ENCODE data around the gene ASF1A.

ASF1A gene

GRCh38 chr6:118882314-118882905, 11.5 kb upstream of the ASF1A start:
- DNase-seq = no peak

- no peak for DNase-seq
Observed at GRCh38 chr6:118886641-118887040, 7.3 kb upstream of the ASF1A start.

- DNase-seq = no peak
Observed at GRCh38 chr6:118889163-118889562, 4.8 kb upstream of the ASF1A start.

- DNase-seq = no peak
Observed at GRCh38 chr6:118890997-118891790, 2.8 kb upstream of the ASF1A start.

GRCh38 chr6:118892355-118892991, 1.5 kb upstream of the ASF1A start:
- DNase-seq = peak; percentile 13

GRCh38 chr6:118893064-118893806, 717 bp upstream of the ASF1A start:
- DNase-seq = peak; percentile 80

GRCh38 chr6:118894425-118895260, 691 bp downstream of the ASF1A start:
- DNase-seq = peak; percentile 68

- no peak for DNase-seq
Observed at GRCh38 chr6:118895261-118895560, 1.3 kb downstream of the ASF1A start.

GRCh38 chr6:118895859-118896258, 1.9 kb downstream of the ASF1A start:
- no peak for DNase-seq

GRCh38 chr6:118896339-118897136, 2.6 kb downstream of the ASF1A start:
- peak; percentile 70 for DNase-seq

GRCh38 chr6:118897386-118897785, 3.4 kb downstream of the ASF1A start:
- no peak for DNase-seq

GRCh38 chr6:118899948-118900347, 6.0 kb downstream of the ASF1A start:
- no peak for DNase-seq

- no peak for DNase-seq
Observed at GRCh38 chr6:118902726-118903125, 8.8 kb downstream of the ASF1A start.

- no peak for DNase-seq
Observed at GRCh38 chr6:118903138-118903537, 9.2 kb downstream of the ASF1A start.

- DNase-seq = no peak
Observed at GRCh38 chr6:118903691-118904090, 9.7 kb downstream of the ASF1A start.

GRCh38 chr6:118905084-118905483, 11.1 kb downstream of the ASF1A start:
- DNase-seq = no peak

GRCh38 chr6:118905851-118906250, 11.9 kb downstream of the ASF1A start:
- DNase-seq = no peak

GRCh38 chr6:118908441-118908840, 14.5 kb downstream of the ASF1A start:
- no peak for DNase-seq

GRCh38 chr6:118912646-118913045, 18.7 kb downstream of the ASF1A start:
- DNase-seq = no peak

GRCh38 chr6:118913161-118913560, 19.2 kb downstream of the ASF1A start:
- DNase-seq = no peak

GRCh38 chr6:118914598-118914997, 20.6 kb downstream of the ASF1A start:
- no peak for DNase-seq
